GM18502 (cell line): ENCODE results near the gene ETV1.

Experiments
- ATAC-seq: cut with Tn5 transposase; IDR thresholded peaks from one replicate; pipeline ENCODE4 v1.9.1; 2021; ENCODE audit warnings: mild to moderate bottlenecking; ENCODE audit not compliant: unreplicated experiment, poor library complexity

ETV1 gene

DNA sequence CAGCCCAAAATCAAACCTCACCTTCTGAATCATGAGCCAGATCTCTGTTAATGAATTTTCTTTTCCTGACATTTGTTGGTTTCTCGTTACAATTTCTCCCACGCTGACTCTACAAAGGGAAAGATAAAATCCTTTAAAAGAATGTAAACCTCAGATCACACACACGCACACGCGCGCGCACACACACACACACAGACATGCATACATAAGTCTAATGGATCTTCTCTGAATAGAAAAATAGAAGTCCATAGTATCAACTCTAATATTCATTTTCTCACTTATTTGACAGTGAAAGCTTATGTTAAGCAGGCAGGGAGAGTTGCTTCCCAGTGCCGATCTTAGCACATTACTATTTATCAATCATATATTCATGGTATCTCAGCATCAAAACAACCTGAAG is 1.4 kb downstream of the ETV1 start:
- no peak for ATAC-seq

DNA sequence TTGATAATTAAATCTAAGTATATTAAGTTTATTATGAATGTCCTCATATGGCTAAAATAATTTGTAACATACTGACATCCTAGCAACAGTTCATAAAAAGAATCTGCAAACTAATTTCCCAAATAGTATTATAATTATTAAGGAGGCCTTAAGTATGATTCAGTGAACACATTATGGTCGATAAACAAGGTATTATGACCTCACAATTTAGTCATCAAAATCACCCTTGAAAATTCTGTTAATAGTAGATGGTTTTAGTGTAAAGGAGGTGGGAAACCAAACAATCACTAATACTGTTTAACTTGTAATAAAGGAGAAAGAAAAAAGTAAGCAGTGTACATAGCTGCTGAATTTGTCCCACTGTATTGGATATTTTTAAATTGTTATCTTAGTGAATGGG is 2.1 kb downstream of the ETV1 start:
- no peak for ATAC-seq

DNA sequence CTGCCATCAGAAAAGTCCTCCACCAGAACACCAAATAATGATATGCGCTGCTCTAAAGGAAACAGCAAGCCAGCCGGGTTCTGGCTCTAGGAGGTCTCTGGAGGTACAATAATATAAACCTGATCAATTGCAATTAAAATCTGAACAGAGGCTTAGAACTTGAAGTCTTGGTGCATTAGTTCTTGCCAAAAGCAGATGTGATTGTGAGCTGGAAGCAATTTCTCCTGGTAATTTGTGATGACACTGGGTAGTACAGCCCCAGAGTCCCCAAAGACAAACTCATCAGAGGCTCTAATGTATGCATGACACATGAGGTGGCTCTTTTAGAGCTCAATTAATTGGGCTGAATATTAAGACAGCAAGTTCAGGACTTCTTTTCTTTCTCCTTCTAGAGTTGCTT is 3.3 kb downstream of the ETV1 start:
- ATAC-seq, result no peak

DNA sequence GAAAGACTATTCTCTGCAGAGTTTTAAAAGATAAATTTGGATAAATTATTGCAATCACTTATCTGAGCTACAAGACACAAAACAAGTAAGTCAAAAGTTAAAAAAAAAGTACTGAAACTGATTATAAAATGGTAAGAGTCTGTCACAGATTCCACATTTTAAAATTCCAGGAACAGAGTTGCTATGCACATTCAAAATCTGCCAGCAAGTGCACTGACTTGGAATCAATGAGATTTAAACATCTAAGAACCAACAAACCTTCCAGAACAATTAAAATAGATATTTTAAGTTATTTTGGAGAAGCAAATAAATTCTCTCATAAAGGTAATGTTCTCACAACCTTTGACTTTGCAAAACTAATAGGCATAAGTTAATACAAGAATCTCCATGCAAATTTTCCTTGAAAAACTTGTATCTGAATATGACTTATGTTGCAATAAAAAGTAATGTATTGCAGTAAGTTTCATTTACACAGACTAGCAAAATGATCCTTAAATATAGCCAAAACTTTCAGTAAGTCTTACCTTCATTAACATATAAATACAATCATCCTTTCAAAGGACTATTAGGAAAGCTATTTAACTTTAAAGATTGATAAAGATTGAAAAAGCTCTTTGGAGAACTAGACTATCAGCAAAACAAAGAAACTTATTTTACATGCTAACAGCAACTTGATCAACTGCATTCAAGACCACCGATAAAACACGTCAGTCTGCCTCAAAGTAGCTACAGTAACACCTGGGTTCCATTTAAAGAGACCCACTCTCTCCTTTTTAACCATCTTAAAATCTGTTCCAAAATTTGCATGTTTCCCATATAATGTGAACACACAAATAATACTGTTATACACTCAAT is 4.4 kb downstream of the ETV1 start:
- ATAC-seq, result no peak

DNA sequence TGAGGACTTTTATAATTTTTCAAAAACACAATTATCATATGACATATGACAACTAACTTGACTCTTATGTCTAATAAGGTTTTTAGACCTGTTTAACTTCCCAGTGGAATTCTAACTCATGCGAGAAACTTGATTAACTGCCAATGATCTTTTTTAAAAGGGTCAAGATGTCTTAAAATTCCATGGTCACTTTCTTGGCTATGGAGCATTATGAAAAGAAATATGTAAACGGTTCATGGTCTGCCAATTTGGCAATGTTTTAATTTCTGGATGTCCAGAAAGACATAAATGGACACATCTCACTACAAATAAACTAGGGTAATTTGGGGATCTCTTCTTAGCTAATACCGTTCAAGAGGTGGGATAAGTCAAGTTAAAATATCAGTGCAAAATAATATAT is 5.4 kb downstream of the ETV1 start:
- ATAC-seq, result no peak

DNA sequence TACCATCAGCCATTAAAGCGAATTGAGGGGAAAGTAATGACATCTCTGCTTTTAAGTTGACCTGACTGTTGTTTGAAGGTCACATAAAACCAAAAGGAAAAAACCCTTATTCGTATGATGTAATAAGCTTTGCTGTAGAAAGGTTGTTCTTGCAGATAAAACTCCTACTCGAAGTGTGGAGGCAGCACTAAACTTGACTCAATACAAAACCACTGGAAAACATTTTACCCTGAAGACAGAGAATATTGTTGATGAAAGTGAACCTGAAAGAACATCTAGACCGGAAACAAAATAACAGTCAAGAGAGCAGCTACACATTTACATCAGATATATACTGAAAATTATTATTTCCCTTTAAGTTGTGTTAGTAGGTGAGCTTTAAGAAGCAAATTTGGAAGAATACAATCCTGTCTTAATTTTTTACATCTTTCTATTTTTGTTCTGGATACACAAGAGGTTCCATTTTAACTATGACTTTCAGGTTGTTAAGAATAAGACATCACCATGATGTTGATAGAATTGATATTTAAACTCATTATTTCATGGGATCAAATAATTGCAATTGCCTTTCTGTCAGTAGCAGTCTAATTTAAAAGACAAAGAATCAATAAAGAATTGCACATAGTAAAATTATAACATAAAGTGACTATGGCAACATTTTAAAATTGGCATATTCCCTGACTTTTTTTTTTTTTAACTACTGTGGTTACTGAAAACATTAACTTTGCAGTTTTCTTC is 6.4 kb downstream of the ETV1 start:
- no peak for ATAC-seq

DNA sequence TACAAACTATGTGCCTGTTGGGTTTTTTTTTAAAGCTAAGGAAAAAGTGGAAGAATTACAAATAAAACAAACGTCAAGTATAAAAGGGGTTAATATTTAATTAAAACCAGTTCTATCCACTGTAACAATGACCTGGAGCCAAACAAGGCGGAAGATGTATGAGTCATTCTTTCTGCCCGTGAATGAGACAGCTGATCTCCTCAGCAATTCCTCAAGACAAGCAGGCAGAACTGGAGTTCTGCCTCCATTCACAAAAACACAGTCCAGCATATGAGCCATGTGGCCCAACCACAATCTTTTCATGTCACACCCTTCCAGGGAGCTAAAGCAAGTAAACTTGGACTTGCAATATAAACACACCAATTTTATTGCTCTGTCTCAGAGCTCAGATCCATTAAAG is 8.4 kb downstream of the ETV1 start:
- no peak for ATAC-seq

DNA sequence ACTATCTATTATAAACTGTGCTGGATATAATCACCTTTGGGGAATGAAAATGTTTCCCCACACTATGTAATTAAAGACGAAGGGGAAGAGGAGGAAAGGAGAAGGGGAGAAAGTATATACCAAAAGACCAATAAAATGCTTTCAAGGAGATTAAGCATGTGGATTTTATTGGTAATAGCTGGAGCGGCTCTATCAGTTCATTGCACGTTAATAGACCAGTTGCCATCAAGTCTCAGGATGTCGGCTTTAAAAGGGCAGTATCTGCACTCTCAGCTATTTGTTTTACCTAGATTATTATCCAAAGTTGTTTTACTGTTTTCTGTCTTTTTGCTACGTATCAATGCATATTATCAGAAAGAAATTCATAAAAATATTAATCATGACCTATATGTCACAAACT is 9.0 kb downstream of the ETV1 start:
- no peak for ATAC-seq

DNA sequence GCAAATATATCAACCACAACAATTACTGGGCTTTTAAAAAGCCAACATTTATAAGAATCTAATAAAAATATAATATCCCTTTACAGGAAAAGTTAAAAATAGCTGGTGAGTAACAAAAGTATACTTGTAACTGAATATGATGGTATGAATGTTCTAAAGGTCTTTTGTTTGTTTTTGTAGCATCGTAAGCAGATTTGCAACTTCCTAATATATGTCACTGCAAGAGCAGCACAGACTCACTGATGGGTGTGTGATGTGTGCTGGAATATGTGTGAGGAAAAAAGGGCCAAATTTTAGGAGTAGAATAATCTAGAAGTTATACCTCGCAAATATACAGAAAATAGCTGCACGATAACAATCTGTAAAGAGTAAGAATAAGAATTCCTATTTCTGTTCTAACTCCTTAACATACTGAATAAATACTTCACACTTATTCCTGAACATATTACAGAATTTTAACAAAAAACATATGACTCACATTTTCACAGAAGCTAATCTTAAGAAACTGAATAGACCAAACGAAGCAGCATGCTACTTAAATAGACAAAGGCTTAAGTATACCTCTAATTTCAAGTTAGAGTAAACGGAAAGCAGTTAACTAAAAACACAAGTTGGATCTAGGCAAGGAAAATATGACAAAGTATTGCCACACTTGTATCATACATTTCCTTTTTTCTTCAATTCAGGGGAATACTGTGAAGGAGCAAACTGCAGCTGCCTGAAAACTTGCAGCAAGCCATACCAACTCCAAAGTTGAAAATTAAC is 9.6 kb downstream of the ETV1 start:
- ATAC-seq, result no peak

DNA sequence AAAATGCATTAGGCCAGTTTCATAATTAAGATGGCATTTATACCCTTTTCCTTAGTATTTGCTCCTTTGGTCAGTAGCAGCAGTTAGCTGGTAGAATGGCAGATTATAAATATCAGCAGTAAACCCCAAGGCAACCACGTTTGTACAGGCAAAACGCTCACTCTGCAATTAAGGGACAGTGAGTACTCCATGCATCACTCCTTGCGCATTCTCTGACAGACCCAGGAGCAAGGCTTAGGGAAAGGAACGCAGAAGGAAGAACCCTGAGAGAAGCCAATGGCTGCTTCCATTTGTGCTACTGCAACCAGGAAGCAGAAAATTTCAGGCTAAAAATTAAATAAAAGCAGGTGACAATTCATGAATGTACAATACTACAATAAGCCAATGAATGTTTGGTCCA is 12.9 kb downstream of the ETV1 start:
- no peak for ATAC-seq

DNA sequence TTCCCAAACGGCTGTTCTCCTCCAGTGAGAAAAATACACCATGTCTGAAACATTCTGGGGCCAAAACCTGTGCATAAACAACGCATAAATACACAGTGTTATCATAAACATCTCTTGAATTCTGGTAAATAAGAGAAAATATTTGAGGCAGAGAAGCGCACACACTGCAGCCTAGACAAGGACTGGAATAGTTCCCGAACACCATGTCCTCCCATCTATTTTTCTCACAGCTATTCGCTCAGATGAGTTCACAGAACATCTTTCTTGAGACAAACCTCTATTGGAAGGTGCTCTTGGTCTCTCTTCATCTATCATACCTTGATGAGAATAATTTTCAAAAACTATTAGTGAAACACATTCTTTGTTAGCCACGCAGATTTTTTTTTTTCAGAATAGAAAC is 24.4 kb downstream of the ETV1 start:
- ATAC-seq, result no peak

DNA sequence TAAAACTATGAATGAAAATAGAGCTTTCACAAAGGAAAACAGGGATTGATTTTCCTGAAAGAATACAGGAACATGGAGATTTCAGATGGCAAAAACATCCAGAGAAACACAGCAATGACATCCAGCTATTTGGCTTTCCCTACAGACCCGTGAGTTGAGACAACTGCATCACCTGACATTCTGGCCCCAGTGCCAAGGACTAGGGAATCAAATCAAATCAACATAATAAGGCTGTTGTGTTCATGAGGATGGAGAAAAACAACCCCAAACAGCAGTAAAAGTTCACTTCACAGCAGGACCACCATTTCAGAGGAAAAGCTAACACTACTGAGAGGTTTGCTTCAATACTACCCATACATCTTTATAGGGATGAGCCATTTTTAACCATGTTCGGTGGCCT is 25.5 kb downstream of the ETV1 start:
- ATAC-seq, result no peak

DNA sequence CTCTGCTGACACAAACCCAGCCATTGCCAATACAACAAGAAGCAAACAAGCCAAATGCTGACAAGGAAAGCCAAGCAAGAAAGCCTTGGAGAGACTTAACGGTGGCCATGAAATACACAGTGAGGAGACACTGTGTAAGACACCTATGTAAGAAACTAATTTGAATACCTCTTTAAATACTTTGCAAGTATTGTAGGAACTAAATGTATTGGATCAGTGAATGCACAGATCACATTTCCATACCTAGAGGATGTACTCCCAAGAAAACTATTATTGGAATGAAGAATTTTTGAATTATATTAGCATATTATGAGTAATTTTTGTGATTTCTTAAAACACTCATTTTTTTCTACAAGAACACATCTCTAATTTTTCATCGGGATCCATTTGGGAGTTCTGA is 34.0 kb downstream of the ETV1 start:
- ATAC-seq, result no peak

DNA sequence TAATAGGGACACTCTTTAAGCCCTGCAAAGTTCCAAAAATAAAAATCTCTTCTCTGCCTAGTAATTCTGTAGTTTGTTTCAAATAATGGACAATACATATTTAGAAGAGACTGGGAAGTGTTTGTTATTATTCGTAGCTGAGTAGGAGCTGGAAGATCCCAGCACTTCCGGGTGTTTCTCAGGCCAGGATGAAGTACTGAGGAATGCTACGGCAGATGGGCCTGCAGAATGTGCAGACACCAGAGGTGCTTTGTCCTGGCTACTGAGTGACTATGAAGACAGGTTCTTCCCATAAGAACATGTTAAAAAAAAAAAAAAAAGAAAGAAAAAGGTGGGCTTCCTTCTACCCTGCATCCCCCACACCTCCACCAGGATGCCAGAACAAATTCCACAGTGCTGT is 36.1 kb downstream of the ETV1 start:
- no peak for ATAC-seq

DNA sequence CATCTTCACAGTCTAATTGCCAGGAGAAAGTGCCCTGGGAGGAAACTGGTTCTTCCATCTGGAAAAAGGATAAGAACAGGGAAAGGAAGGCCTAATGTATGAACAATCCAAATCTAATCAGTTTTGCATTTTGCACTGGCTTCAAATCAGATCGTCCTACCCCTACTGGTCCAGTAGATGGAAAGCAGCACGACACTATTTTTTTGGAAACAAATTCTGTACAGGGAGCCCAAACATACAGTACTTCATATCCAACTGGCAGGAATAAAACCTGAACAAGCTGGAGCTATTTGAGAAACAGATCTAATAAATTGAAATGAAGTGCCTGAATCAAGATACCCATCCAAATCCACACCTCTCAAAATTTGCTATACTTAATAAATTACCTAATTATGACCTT is 36.5 kb downstream of the ETV1 start:
- no peak for ATAC-seq

DNA sequence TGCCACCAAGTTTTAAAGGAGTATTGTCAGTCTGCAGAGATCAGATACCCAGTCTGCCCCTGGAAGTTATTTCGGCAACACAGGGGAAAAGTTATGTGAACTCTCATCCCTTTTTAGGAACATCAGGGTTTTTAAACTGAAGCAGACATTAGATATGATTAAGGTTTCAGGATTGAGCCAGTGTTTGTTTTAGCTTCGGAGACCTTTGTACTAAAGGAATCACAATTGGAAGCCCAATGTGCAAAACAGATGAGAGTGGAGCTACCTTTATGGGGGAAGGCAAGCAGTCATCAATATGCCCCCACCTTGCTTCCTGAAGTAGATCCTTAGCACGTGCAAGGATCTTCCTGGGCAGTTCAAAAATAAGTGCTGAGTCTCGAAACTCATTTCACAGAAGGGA is 39.5 kb downstream of the ETV1 start:
- no peak for ATAC-seq

DNA sequence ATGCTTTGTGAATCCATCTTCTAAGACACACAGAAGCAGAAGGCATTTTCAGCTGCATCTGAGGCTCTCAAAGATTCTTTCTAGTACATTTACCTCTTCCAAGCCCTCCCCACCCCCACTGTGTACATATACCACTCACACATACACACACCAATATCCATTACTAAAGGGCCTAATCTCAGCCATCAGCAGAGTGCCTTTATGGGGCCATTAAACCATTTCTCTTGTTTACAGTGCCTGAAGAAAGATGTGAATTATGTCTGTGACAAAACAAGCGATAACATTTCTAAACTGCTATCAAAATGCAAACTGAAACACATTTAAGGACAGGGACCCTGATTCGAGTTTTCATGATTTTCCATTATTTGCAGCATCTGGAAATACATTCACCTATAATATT is 40.0 kb downstream of the ETV1 start:
- no peak for ATAC-seq

DNA sequence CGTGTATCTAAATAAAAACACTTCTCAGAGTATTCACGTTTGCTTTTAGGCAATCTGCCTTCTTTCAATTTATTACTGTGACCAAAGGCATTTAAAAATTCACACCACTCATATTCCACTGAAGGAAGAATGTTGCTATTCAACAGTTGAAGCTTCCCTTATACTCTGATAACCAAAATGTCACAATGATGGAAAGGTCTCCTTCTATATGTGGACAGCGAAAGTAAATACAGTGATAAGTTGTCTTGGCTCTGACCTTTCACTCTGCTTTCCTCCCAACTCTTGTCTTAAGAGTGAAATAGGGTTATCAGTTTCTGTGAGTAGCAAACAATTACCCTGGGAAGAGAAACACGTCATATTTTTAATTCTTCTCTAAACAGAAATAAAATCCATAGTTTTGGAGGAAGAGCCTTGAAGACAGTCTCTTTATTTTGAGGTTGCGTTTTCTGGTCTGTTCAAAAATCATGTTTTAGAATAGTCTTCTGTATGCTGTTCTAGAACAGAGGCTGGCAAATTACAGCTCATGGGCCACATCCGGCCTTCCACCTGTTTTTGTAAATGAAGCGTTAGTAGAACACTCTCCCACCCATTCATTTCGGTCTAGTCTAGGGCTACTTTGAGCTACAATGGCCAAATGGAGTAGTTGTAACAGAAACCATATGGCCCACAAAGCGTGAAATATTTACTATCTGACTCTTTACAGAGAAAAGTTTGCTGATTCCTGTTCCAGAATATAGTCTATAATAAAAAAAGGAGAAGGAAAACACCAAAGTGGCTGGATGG is 41.3 kb downstream of the ETV1 start:
- ATAC-seq, result no peak

DNA sequence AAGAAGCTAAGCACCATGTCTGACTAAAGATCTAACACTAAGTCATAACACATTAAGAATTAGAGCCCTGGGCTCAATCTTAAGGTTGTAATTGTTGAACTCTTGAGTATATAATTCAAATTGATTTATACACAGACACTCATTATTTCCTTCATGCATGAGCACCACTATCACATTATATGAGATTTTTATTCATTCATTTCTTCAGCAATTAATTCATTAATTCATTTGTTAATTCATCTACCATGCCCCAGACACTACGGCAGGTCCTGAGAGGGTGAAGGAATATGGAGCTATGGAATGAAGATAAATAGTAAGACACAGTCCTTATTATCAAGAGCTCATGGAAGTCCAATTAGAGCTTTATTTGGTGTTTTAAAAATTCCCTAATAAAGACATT is 41.9 kb downstream of the ETV1 start:
- no peak for ATAC-seq

DNA sequence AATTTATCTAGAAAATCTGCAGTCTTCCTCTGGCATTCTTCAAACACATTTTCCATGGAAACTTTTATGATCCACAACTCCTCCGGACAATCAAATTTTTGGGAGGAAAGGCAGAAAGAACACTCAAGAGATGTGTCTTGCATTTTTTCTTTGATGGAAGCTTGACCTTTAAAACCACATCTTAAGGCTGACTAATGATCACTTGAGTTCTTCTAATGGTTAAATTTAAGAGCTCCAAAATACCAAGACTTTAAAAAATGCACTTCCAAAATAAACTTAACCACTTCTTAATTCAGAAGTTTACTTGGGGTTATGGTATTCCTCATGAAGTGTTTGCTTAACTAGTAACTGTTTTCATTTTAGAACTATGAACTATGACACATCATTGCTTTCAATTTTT is 43.3 kb downstream of the ETV1 start:
- ATAC-seq, result no peak
